GM18907 (cell line): ENCODE measurements around the gene KRTAP6-1.

Experiments used
- ATAC-seq: cut with Tn5 transposase; IDR thresholded peaks from one replicate; pipeline ENCODE4 v1.9.1; 2021; ENCODE audit warnings: mild to moderate bottlenecking, moderate library complexity; ENCODE audit not compliant: unreplicated experiment

KRTAP6-1 gene

GRCh38 chr21:30579346-30579745 lies 34.4 kb downstream of the KRTAP6-1 start:
- no peak for ATAC-seq

- ATAC-seq = no peak
These were observed 36.0 kb downstream of the KRTAP6-1 start for GRCh38 chr21:30577766-30578165.

- ATAC-seq = no peak
These were observed 46.1 kb downstream of the KRTAP6-1 start for GRCh38 chr21:30567617-30568016.

- no peak for ATAC-seq
These were observed 50.1 kb downstream of the KRTAP6-1 start for GRCh38 chr21:30563630-30564029.
